ENCODE results near the gene OR2J1.
"Not testable (repeated sequence)": the region's sequence is repeated elsewhere in the genome, so short reads cannot be mapped to it uniquely, and the experiment has no call there.

Gene OR2J1

DNA sequence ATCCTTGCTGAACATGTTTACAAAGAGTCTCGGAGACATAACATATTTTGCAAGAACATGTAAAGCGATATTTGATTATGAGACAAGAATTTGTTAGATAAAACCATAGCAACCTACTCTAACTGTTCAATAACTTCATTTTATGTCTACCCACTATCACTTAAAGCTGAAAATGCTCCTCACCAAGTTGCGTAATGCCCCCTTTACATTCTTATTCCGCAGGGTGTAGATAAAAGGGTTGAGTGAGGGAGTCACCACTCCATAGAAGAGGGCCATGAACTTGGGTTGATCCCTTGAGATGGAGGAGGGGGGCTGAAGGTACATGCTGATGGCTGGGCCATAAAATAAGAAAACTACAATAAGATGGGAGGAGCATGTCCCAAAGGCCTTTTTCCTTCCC, 38.4 kb downstream of the OR2J1 start:
- H3K9ac ChIP-seq (ENCODE audit: low read depth, low read length), result no peak overlapping the region
- H3K4me1 ChIP-seq (ENCODE audit: insufficient read depth, low read length), result no peaks in the 10 kb centered on the region
- H3K9me3 ChIP-seq (ENCODE audit: control insufficient read depth, insufficient read depth, low read length), result no peaks in the 10 kb centered on the region; the same call in 1 of the 2 replicates
- H3K36me3 ChIP-seq (ENCODE audit: insufficient read depth, low read length), result no peaks in the 10 kb centered on the region

DNA sequence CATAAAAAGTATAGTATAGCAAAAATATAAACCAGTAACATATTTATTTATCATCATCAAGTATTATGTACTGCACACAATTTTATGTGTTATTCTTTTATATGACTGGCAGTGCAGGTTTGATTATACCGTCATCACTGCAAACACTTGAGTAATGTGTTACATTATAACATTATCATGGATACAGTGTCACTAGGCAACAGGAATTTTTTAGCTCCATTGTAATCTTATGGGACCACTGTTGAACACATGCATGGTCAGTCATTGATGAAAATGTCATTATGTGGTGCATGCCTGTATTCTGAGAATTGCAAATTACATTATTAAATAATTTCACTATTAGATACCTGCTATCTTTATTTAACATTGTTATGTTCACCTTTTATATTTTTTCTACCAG, 42.3 kb downstream of the OR2J1 start:
- H3K9me3 ChIP-seq (ENCODE audit: control insufficient read depth, insufficient read depth, low read length), result peaks cover 8% of the 10 kb centered on the region; the same call in 1 of the 2 replicates
- no peaks in the 10 kb centered on the region for H3K36me3 ChIP-seq (ENCODE audit: insufficient read depth, low read length)
- H3K4me1 ChIP-seq (ENCODE audit: insufficient read depth, low read length), result no peaks in the 10 kb centered on the region
- no peak overlapping the region for H3K9ac ChIP-seq (ENCODE audit: low read depth, low read length)

- no peaks in the 10 kb centered on the region for H3K36me3 ChIP-seq (ENCODE audit: insufficient read depth, low read length)
- H3K4me1 ChIP-seq (ENCODE audit: insufficient read depth, low read length), result no peaks in the 10 kb centered on the region
- no peak overlapping the region for H3K9ac ChIP-seq (ENCODE audit: low read depth, low read length)
- peaks cover 8% of the 10 kb centered on the region; the same call in 1 of the 2 replicates for H3K9me3 ChIP-seq (ENCODE audit: control insufficient read depth, insufficient read depth, low read length)
These were observed 43.0 kb downstream of the OR2J1 start for GRCh38 chr6:29142309-29142708.

- Histone ChIP-seq H3K9me3 (ENCODE audit: control insufficient read depth, insufficient read depth, low read length) (peaks cover 8% of the 10 kb centered on the region; the same call in 1 of the 2 replicates), H3K4me1 (ENCODE audit: insufficient read depth, low read length) (no peaks in the 10 kb centered on the region), H3K36me3 (ENCODE audit: insufficient read depth, low read length) (no peaks in the 10 kb centered on the region), H3K9ac (ENCODE audit: low read depth, low read length) (no peak overlapping the region)
These were observed 46.9 kb downstream of the OR2J1 start for GRCh38 chr6:29146179-29146578.

DNA sequence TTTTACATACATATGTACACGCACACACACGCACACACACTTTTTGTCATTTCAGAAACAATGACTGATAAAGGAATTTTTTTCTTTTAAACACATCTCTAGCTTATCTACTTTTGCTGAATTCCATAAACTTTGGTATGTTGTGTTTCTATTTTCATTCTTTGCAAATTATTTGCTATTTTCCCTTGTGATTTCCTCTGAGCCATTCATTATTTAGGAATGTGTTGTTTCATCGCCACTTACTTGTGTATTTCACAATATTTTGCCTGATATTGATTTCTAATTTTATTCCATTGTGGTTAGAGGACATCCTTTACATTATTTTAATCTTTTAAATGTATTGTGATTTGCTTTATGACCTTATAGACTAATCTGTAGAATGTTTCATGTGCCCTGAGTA, 47.8 kb downstream of the OR2J1 start:
- Histone ChIP-seq H3K4me1 (ENCODE audit: insufficient read depth, low read length) (no peaks in the 10 kb centered on the region), H3K9ac (ENCODE audit: low read depth, low read length) (no peak overlapping the region)

DNA sequence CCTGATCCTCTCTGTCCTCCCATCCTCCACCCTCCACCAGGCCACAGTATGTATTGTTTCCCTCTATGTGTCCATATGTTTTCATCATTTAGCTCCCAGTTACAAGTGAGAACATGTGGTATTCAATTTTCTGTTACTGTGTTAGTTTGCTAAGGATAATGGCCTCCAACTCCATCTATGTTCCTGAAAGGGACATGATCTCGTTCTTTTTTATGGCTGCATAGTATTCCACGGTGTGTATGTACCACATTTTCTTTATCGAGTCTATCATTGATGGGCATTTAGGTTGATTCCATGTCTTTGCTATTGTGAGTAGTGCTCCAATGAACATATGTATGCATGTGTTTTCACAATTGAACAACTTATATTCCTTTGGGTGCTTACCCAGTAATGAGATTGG, 50.2 kb downstream of the OR2J1 start:
- not testable (repeated sequence) for H3K9ac ChIP-seq (ENCODE audit: low read depth, low read length)

More for the DNA sequence above, 47.8 kb downstream of the OR2J1 start:
- no peaks in the 10 kb centered on the region for H3K36me3 ChIP-seq (ENCODE audit: insufficient read depth, low read length)
- peaks cover 8% of the 10 kb centered on the region; the same call in 1 of the 2 replicates for H3K9me3 ChIP-seq (ENCODE audit: control insufficient read depth, insufficient read depth, low read length)

More for the DNA sequence above, 50.2 kb downstream of the OR2J1 start:
- H3K4me1 ChIP-seq (ENCODE audit: insufficient read depth, low read length); H3K36me3 ChIP-seq (ENCODE audit: insufficient read depth, low read length); H3K9me3 ChIP-seq (ENCODE audit: control insufficient read depth, insufficient read depth, low read length): not testable (repeated sequence)
